Measurements from ENCODE around the gene ACSS3.

DNA sequence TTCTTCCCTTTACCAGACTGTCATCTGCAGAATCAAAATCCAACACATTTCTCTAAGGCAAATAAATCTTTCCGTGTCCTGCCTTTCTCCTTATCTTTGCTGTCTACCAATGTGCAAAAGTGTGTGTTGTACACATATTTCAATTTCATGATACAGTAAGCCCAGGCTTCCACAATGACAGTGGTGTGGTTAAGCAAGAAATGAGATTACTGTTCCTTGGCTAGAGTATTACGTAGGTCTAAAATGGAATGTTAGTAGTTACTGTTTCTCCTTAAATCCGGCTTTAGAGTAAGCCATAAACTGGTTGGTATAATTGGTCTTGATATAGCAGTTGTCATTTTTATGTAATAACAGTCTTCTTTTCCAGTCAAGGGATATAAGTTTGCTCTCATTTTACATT lies 82.0 kb downstream of the ACSS3 start:
- TF ChIP-seq ZNF394 (tag by site-specific recombination; IDR thresholded peaks at IDR 0.05; ENCODE audit: borderline replicate concordance), result no peak
- TF ChIP-seq, protein P1, sequence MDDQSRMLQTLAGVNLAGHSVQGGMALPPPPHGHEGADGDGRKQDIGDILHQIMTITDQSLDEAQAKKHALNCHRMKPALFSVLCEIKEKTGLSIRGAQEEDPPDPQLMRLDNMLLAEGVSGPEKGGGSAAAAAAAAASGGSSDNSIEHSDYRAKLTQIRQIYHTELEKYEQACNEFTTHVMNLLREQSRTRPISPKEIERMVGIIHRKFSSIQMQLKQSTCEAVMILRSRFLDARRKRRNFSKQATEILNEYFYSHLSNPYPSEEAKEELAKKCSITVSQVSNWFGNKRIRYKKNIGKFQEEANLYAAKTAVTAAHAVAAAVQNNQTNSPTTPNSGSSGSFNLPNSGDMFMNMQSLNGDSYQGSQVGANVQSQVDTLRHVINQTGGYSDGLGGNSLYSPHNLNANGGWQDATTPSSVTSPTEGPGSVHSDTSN (CRISPR knock-in tag; IDR thresholded peaks at IDR 0.05), result no peak
- no peak for TF ChIP-seq ZEB2 (tag by site-specific recombination; IDR thresholded peaks at IDR 0.05)
- TF ChIP-seq, protein P2, sequence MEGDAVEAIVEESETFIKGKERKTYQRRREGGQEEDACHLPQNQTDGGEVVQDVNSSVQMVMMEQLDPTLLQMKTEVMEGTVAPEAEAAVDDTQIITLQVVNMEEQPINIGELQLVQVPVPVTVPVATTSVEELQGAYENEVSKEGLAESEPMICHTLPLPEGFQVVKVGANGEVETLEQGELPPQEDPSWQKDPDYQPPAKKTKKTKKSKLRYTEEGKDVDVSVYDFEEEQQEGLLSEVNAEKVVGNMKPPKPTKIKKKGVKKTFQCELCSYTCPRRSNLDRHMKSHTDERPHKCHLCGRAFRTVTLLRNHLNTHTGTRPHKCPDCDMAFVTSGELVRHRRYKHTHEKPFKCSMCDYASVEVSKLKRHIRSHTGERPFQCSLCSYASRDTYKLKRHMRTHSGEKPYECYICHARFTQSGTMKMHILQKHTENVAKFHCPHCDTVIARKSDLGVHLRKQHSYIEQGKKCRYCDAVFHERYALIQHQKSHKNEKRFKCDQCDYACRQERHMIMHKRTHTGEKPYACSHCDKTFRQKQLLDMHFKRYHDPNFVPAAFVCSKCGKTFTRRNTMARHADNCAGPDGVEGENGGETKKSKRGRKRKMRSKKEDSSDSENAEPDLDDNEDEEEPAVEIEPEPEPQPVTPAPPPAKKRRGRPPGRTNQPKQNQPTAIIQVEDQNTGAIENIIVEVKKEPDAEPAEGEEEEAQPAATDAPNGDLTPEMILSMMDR (tag by site-specific recombination; IDR thresholded peaks at IDR 0.05), result no peak
- TF ChIP-seq ZNF510 (tag by site-specific recombination; IDR thresholded peaks at IDR 0.05; ENCODE audit: insufficient replicate concordance), result no peak
- TF ChIP-seq RBAK (tag by site-specific recombination; IDR thresholded peaks at IDR 0.05), result no peak
